GM12892 (cell line): Measurements from ENCODE around the gene C11orf71.

Experiments used
- DNase-seq: peaks from one replicate; pipeline ENCODE4 v3.0.0; 2011; ENCODE audit not compliant: insufficient read length
- FAIRE-seq: peaks from 2 replicates; lab custom pipeline; 2011; peaks lifted over from hg19 to GRCh38; lab: Jason Lieb, UNC
- POLR2A ChIP-seq: IDR thresholded peaks from 2 replicates; pipeline ENCODE4 v1.6.1; 2011; ENCODE audit warnings: low read depth, low read length, control low read depth
- POLR2AphosphoS5 ChIP-seq: IDR thresholded peaks from 2 replicates; pipeline ENCODE4 v1.6.1; 2011; ENCODE audit warnings: low read depth, low read length, control low read depth
- TAF1 ChIP-seq: IDR thresholded peaks from 2 replicates; pipeline ENCODE4 v1.6.1; 2011; ENCODE audit warnings: low read depth, mild to moderate bottlenecking, control low read depth, low read length, borderline replicate concordance

The C11orf71 gene

DNA sequence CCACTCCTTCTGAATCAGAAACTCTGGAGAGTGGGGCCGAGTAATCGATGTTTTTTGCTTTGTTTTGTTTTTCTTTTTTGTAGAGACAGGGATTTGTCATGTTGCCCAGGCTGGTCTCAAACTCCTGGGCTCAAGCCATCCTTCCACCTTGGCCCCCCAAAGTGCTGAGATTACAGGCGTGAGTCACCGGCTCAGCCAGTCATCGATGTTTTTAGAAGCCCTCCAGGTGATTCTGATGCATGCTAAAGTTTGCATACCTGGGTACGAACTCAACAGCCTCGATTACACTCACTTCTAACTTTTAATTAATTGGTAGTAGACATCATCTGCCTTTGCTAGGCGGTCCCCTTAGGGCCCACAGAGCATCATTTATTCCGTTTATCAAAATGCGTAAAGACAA, 50.3 kb downstream of the C11orf71 start:
- no peak for FAIRE-seq
- TF ChIP-seq TAF1 = no peak
- no peak for TF ChIP-seq POLR2A
- TF ChIP-seq POLR2AphosphoS5 = no peak
- no peak for DNase-seq
